Keratinocyte (primary cell): ENCODE measurements around the gene PLAAT4. TPM values are rescaled to one million over a fixed set of nuclear protein-coding genes. Genes with fewer than 3 reads are reported as not detected.

Experiments
- DNase-seq: peaks from one replicate; pipeline ENCODE4 v3.0.0-alpha.2; 2011; ENCODE audit warnings: low read depth, missing footprints, low spot score
- FAIRE-seq: peaks from 2 replicates; lab custom pipeline; 2011; peaks lifted over from hg19 to GRCh38; lab: Jason Lieb, UNC
- H2AFZ ChIP-seq: 2 replicates; pipeline ENCODE4 v1.6.0; 2012; ENCODE audit warnings: low read length, control low read depth, inconsistent platforms; ENCODE audit not compliant: control insufficient read depth
- H3K27ac ChIP-seq: 2 replicates; pipeline ENCODE4 v1.5.1; 2011; ENCODE audit warnings: low read length; ENCODE audit not compliant: control insufficient read depth, insufficient read depth
- H3K27me3 ChIP-seq: 3 replicates; pipeline ENCODE4 v1.6.0; 2011; ENCODE audit warnings: low read length; ENCODE audit not compliant: control insufficient read depth, insufficient read depth; ENCODE audit errors: extremely low read depth
- H3K36me3 ChIP-seq, 2 experiments: 2 replicates in 1 of 2; 3 replicates in 1 of 2; pipeline ENCODE4 v1.5.1; 2011; ENCODE audit warnings: low read length in 2 of 2, mild to moderate bottlenecking in 1 of 2; ENCODE audit not compliant: control insufficient read depth in 2 of 2, insufficient read depth in 2 of 2; ENCODE audit errors: extremely low read depth in 1 of 2
- H3K4me1 ChIP-seq: 3 replicates; pipeline ENCODE4 v1.5.1; 2011; ENCODE audit warnings: low read length; ENCODE audit not compliant: control insufficient read depth, insufficient read depth; ENCODE audit errors: extremely low read depth
- H3K4me2 ChIP-seq: 3 replicates; pipeline ENCODE4 v1.6.0; 2011; ENCODE audit warnings: low read depth, low read length; ENCODE audit not compliant: control insufficient read depth, insufficient read depth; ENCODE audit errors: extremely low read depth
- H3K4me3 ChIP-seq, 3 experiments: fragments of 200-600 bp in 1 of 3; sonication (generic) in 1 of 3; 2 replicates in 2 of 3; 3 replicates in 1 of 3; pipeline ENCODE4 v1.5.1; 2011 to 2016; ENCODE audit warnings: low read length in 3 of 3, mild to moderate bottlenecking in 3 of 3, control low read depth in 2 of 3, inconsistent platforms in 1 of 3, low read depth in 1 of 3, mixed read lengths in 1 of 3, mixed run types in 1 of 3, moderate library complexity in 1 of 3; ENCODE audit not compliant: control insufficient read depth in 2 of 3, insufficient read depth in 2 of 3; ENCODE audit errors: extremely low read depth in 1 of 3
- H3K79me2 ChIP-seq: 2 replicates; pipeline ENCODE4 v1.6.0; 2012; ENCODE audit warnings: low read length; ENCODE audit not compliant: control insufficient read depth, insufficient read depth
- H3K9ac ChIP-seq: 3 replicates; pipeline ENCODE4 v1.6.0; 2011; ENCODE audit warnings: low read length; ENCODE audit not compliant: control insufficient read depth, insufficient read depth; ENCODE audit errors: extremely low read depth
- H3K9me1 ChIP-seq: 3 replicates; pipeline ENCODE4 v1.6.0; 2011; ENCODE audit warnings: low read length; ENCODE audit not compliant: control insufficient read depth, insufficient read depth; ENCODE audit errors: extremely low read depth
- H3K9me3 ChIP-seq: 2 replicates; pipeline ENCODE4 v1.5.1; 2012; ENCODE audit warnings: low read depth, low read length; ENCODE audit not compliant: control insufficient read depth
- H4K20me1 ChIP-seq: 3 replicates; pipeline ENCODE4 v1.6.0; 2011; ENCODE audit warnings: low read length; ENCODE audit not compliant: control insufficient read depth, insufficient read depth; ENCODE audit errors: extremely low read depth
- EZH2 ChIP-seq: IDR thresholded peaks from one replicate; pipeline ENCODE4 v1.6.1; 2012; ENCODE audit warnings: inconsistent platforms, mild to moderate bottlenecking, low read length, moderate library complexity
- dilution Hi-C: fragments of 300-500 bp; cut with MboI; formaldehyde crosslinking; loops from one replicate; pipeline ENCODE4 v1.7.0; 2020; ENCODE audit warnings: low sequenced_read_pairs; ENCODE audit not compliant: extremely low pct_ligation_motif_present
- polyA plus RNA-seq, 5 experiments: library from polyadenylated mRNA; depleted of rRNA in 3 of 5; stranded (reverse) in 3 of 5; stranded (forward) in 1 of 5; unstranded in 1 of 5; fragments of >200 nt; gene quantifications; 1 replicate in 1 of 5; 2 replicates in 3 of 5; 3 replicates in 1 of 5; pipeline versions ENCODE4 v1.2.1 to v1.2.3, GENCODE V29; 2011 to 2012; ENCODE audit warnings: missing spikeins in 2 of 5, low read depth in 1 of 5, low replicate concordance in 1 of 5
- TF ChIP-seq, protein P1 (sequence below), 3 experiments: IDR thresholded peaks in 1 of 3; conservative IDR thresholded peaks in 1 of 3; optimal IDR thresholded peaks in 1 of 3; 2 replicates in 2 of 3; 3 replicates in 1 of 3; pipeline versions ENCODE3 to v1.5.1; 2011; ENCODE audit warnings: low read length in 3 of 3, mild to moderate bottlenecking in 3 of 3, moderate library complexity in 2 of 3, control low read depth in 1 of 3, inconsistent platforms in 1 of 3; ENCODE audit not compliant: insufficient read depth in 2 of 3; ENCODE audit errors: extremely low read depth in 1 of 3

PLAAT4 gene
- polyA plus RNA-seq, 1 donor (not counting 4 experiments of a cell fraction or from before 2014, with no cell fraction given) = 2.0 TPM

DNA sequence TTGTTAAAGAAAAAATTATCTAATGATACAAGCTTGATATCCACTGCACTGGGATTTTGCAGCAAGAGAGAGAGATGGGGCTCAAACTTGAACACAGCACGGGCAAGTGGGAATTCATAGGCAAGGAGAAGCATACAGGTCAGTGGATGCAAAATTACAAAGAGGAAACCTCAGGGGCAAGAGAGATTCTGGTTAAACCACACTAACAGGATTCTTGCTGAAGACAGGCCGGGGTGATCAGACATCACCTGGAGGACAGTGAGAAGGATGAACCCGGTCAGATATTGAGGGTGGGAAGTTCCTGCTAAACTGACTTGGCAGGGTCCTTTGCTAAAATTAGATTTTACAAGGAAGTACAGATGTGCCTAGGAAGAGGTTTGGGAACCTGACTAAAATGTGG lies 2.5 kb upstream of the PLAAT4 start:
- Histone ChIP-seq H3K79me2 (no peaks in the 10 kb centered on the region), H3K27me3 (no peaks in the 10 kb centered on the region), H2AFZ (no peak overlapping the region), H3K36me3 (no peaks in the 10 kb centered on the region), H3K9me1 (no peaks in the 10 kb centered on the region), H3K4me1 (peaks cover 20% of the 10 kb centered on the region), H3K9ac (no peak overlapping the region), H3K9me3 (no peaks in the 10 kb centered on the region), H3K27ac (no peak overlapping the region), H4K20me1 (no peaks in the 10 kb centered on the region), H3K4me2 (no peak overlapping the region), H3K4me3 (no peak overlapping the region)
- DNase-seq = no peak
- no peak for FAIRE-seq
- dilution Hi-C loops = no loop called here
- no peak for TF ChIP-seq EZH2
- TF ChIP-seq, protein P1, sequence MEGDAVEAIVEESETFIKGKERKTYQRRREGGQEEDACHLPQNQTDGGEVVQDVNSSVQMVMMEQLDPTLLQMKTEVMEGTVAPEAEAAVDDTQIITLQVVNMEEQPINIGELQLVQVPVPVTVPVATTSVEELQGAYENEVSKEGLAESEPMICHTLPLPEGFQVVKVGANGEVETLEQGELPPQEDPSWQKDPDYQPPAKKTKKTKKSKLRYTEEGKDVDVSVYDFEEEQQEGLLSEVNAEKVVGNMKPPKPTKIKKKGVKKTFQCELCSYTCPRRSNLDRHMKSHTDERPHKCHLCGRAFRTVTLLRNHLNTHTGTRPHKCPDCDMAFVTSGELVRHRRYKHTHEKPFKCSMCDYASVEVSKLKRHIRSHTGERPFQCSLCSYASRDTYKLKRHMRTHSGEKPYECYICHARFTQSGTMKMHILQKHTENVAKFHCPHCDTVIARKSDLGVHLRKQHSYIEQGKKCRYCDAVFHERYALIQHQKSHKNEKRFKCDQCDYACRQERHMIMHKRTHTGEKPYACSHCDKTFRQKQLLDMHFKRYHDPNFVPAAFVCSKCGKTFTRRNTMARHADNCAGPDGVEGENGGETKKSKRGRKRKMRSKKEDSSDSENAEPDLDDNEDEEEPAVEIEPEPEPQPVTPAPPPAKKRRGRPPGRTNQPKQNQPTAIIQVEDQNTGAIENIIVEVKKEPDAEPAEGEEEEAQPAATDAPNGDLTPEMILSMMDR (optimal IDR thresholded peaks at IDR 0.05 in 1 of 3, IDR thresholded peaks at IDR 0.05 in 1 of 3, conservative IDR thresholded peaks at IDR 0.05 in 1 of 3; ENCODE audit: extremely low read depth in 1 of 3, insufficient read depth in 2 of 3, low read length in 3 of 3) = no peak

DNA sequence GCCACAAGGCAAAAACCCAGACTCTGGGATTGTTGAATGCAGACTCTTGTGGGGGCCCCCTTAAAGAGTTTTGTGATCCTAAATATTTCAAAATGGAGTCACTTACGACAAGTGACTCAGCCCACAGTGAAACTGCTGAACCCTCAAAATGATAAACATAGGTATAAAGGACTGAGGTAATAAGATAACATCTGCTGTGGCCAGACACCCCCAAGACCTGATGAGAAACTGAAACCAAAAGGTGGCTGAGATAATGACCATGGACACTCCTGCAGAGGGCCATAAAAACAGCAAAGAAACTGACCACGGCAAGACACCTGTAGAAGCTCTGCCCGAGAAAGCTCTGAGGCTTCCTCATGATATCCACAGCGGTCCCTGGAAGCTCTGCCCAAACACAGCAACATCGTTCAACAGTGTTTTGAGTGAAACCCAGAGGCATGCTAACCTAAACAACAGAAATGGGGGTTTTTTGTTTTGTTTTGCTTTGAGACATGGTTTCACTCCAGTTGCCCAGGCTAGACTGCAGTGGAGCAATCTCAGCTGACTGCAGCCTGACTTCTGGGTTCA lies 1.6 kb upstream of the PLAAT4 start:
- no peak overlapping the region for H3K4me3 ChIP-seq
- no peak overlapping the region for H3K4me2 ChIP-seq
- H3K27ac ChIP-seq = no peak overlapping the region
- no peaks in the 10 kb centered on the region for H3K9me3 ChIP-seq
- TF ChIP-seq, protein P1 (optimal IDR thresholded peaks at IDR 0.05 in 1 of 3, IDR thresholded peaks at IDR 0.05 in 1 of 3, conservative IDR thresholded peaks at IDR 0.05 in 1 of 3; ENCODE audit: extremely low read depth in 1 of 3, insufficient read depth in 2 of 3, low read length in 3 of 3) = no peak
- TF ChIP-seq EZH2 = no peak
- H3K9me1 ChIP-seq = no peaks in the 10 kb centered on the region
- no peaks in the 10 kb centered on the region for H3K27me3 ChIP-seq
- H2AFZ ChIP-seq = no peak overlapping the region
- dilution Hi-C loops = no loop called here
- no peaks in the 10 kb centered on the region for H3K79me2 ChIP-seq
- H3K4me1 ChIP-seq = peaks cover 19% of the 10 kb centered on the region
- FAIRE-seq (no peak), DNase-seq (no peak)
- no peaks in the 10 kb centered on the region for H3K36me3 ChIP-seq
- H4K20me1 ChIP-seq = no peaks in the 10 kb centered on the region
- H3K9ac ChIP-seq = no peak overlapping the region
